ENCODE data around the gene GRIK1. TPM values are rescaled to one million over a fixed set of nuclear protein-coding genes. Genes with fewer than 3 reads are reported as not detected.

The GRIK1 gene
- total and polyA plus RNA-seq, 2 experiments from 2014 or later = 0.05 TPM; not detected in 1

DNA sequence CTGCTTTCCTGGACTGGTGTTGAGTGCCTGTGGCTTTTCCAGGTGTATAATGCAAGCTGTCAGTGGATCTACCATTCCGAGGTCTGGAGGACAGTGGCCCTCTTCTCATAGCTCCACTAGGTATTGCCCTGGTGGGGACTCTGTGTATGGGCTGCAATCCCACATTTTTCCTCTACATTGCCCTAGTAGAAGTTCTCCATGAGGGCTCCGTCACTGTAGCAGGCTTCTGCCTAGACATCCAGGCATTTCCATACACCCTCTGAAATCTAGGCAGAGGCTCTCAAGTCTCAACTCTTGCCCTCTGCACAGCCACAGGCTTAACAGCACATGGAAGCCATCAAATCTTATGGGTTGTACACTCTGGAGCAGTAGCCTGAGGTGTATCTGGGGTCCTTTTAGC, 107.6 kb downstream of the GRIK1 start:
- Histone ChIP-seq H3K27ac (no peak overlapping the region), H3K4me1 (ENCODE audit: low read depth) (no peaks in the 10 kb centered on the region), H3K36me3 (no peaks in the 10 kb centered on the region), H3K4me3 (no peak overlapping the region), H3K9me3 (ENCODE audit: low read depth) (no peaks in the 10 kb centered on the region), H3K27me3 (no peaks in the 10 kb centered on the region)
- no peak for DNase-seq (ENCODE audit: low read depth in 1 of 2, low spot score in 1 of 2)
- TF ChIP-seq, protein P1, sequence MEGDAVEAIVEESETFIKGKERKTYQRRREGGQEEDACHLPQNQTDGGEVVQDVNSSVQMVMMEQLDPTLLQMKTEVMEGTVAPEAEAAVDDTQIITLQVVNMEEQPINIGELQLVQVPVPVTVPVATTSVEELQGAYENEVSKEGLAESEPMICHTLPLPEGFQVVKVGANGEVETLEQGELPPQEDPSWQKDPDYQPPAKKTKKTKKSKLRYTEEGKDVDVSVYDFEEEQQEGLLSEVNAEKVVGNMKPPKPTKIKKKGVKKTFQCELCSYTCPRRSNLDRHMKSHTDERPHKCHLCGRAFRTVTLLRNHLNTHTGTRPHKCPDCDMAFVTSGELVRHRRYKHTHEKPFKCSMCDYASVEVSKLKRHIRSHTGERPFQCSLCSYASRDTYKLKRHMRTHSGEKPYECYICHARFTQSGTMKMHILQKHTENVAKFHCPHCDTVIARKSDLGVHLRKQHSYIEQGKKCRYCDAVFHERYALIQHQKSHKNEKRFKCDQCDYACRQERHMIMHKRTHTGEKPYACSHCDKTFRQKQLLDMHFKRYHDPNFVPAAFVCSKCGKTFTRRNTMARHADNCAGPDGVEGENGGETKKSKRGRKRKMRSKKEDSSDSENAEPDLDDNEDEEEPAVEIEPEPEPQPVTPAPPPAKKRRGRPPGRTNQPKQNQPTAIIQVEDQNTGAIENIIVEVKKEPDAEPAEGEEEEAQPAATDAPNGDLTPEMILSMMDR (IDR thresholded peaks at IDR 0.05; ENCODE audit: low read depth, low read length) = no peak

DNA sequence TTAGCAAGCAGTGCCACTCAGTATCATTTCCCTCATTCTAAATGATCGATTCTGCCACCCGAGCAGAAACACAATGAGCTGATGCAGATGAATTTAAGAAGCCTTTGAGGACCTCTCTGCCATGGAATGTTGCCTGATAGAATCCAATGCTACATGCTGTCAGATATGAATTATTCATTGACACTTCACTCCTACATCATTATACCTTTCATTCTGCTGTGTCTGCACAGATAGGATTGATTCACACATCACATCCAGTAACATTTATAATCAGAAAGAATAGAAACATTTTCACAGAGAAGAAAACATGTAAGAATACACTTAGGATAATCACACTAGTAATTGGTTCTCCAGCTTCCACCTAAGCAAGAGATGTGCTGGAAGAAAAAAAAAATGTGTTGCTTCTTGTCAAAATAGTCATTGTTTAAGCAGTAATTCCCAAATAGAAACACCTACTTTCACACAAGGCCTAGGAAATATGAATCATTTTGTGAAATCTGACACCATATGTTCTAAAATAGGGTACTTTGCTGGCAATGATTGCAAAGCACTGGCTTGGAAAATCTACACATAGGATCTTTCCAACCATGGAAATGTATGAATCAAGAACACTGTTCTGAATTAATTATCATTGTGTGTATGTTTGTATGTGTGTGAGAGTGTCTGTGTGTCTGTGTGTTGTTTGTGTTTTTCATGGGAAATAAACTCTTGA, 110.1 kb downstream of the GRIK1 start:
- Histone ChIP-seq H3K27ac (no peak overlapping the region), H3K4me1 (ENCODE audit: low read depth) (no peaks in the 10 kb centered on the region), H3K4me3 (no peak overlapping the region), H3K9me3 (ENCODE audit: low read depth) (no peaks in the 10 kb centered on the region), H3K36me3 (no peaks in the 10 kb centered on the region), H3K27me3 (no peaks in the 10 kb centered on the region)
- DNase-seq (ENCODE audit: low read depth in 1 of 2, low spot score in 1 of 2) = no peak
- TF ChIP-seq, protein P1 (IDR thresholded peaks at IDR 0.05; ENCODE audit: low read depth, low read length) = no peak

DNA sequence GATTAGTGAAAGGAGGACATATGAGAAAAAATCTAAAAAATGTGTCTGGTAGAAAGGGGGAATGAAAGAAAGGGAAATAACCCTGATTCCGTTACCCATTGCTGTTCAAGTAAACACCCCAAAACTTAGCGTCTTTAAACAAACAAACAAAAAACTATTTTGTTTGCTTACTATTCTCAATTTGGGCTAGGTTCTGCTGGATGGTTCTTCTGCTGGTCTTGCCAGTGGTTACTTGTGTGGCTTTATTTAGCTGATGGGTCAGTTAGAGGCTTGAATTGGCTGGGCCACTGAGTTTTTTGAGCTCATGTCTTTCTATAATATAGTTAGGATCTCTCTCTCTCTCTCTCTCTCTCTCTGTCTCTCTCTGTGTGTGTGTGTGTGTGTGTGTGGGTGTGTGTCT, 112.1 kb downstream of the GRIK1 start:
- TF ChIP-seq, protein P1 (IDR thresholded peaks at IDR 0.05; ENCODE audit: low read depth, low read length) = no peak
- Histone ChIP-seq H3K9me3 (ENCODE audit: low read depth) (no peaks in the 10 kb centered on the region), H3K4me3 (no peak overlapping the region), H3K36me3 (no peaks in the 10 kb centered on the region), H3K27ac (no peak overlapping the region), H3K27me3 (no peaks in the 10 kb centered on the region), H3K4me1 (ENCODE audit: low read depth) (no peaks in the 10 kb centered on the region)
- DNase-seq (ENCODE audit: low read depth in 1 of 2, low spot score in 1 of 2) = no peak

DNA sequence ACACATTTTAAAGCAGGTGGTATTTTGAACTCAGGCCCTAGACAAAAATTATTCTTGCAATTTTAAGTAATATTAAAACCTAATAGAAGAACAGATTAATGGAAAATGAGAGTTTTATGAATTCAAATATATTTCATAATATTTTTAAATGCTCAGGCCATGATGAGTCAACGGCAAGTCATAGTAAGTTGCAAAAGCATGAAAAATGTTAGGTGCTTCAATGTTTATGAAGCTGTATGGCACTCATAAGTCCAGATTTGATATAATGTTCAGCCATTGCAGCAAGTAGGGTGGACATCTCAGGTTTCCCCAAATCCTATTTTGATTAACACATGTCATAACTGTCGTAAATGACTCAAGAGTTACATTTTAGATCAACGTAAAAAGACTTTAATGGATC, 112.6 kb downstream of the GRIK1 start:
- H3K4me3 ChIP-seq = no peak overlapping the region
- H3K27ac ChIP-seq = no peak overlapping the region
- no peaks in the 10 kb centered on the region for H3K4me1 ChIP-seq (ENCODE audit: low read depth)
- no peaks in the 10 kb centered on the region for H3K27me3 ChIP-seq
- no peaks in the 10 kb centered on the region for H3K36me3 ChIP-seq
- TF ChIP-seq, protein P1 (IDR thresholded peaks at IDR 0.05; ENCODE audit: low read depth, low read length) = no peak
- no peaks in the 10 kb centered on the region for H3K9me3 ChIP-seq (ENCODE audit: low read depth)
- DNase-seq (ENCODE audit: low read depth in 1 of 2, low spot score in 1 of 2) = no peak

GRCh38 chr21:29826386-29826785, 113.4 kb downstream of the GRIK1 start:
- H3K9me3 ChIP-seq (ENCODE audit: low read depth) = no peaks in the 10 kb centered on the region
- H3K27ac ChIP-seq = no peak overlapping the region
- H3K36me3 ChIP-seq = no peaks in the 10 kb centered on the region
- H3K27me3 ChIP-seq = no peaks in the 10 kb centered on the region
- no peak for DNase-seq (ENCODE audit: low read depth in 1 of 2, low spot score in 1 of 2)
- no peak overlapping the region for H3K4me3 ChIP-seq
- H3K4me1 ChIP-seq (ENCODE audit: low read depth) = no peaks in the 10 kb centered on the region
- TF ChIP-seq, protein P1 (IDR thresholded peaks at IDR 0.05; ENCODE audit: low read depth, low read length) = no peak

Data from cardiac muscle cell (in vitro differentiated cells and primary cell).